Neural crest cell (in vitro differentiated cells): Measurements from ENCODE around the gene SWAP70. TPM values are rescaled to one million over a fixed set of nuclear protein-coding genes. Genes with fewer than 3 reads are reported as not detected.

Experiments used
- DNase-seq: peaks from one replicate; pipeline ENCODE4 v3.0.0; 2021; ENCODE audit warnings: low read depth, mixed read lengths, low spot score
- H3K27ac Mint-ChIP-seq: one replicate; pipeline ENCODE4 v1.8.0; 2021; ENCODE audit warnings: mild to moderate bottlenecking, mixed read lengths; ENCODE audit not compliant: unreplicated experiment
- H3K27me3 Mint-ChIP-seq: 2 replicates; pipeline ENCODE4 v1.8.0; 2021; ENCODE audit warnings: low read depth, mild to moderate bottlenecking, mixed read lengths
- H3K36me3 Mint-ChIP-seq: 2 replicates; pipeline ENCODE4 v1.8.0; 2021; ENCODE audit warnings: low read depth, mild to moderate bottlenecking, mixed read lengths
- H3K4me1 Mint-ChIP-seq: 2 replicates; pipeline ENCODE4 v1.8.0; 2021; ENCODE audit warnings: mixed read lengths
- H3K4me3 Mint-ChIP-seq: one replicate; pipeline ENCODE4 v1.8.0; 2021; ENCODE audit warnings: mild to moderate bottlenecking, mixed read lengths
- H3K9me3 Mint-ChIP-seq: 2 replicates; pipeline ENCODE4 v1.8.0; 2021; ENCODE audit warnings: mixed read lengths
- total RNA-seq: library from RNA; stranded (reverse); gene quantifications from 2 replicates; pipeline ENCODE4 v1.2.1, GENCODE V29; 2021
- TF ChIP-seq, protein P1 (sequence below): fragments of 200-600 bp; sonication (generic); conservative IDR thresholded peaks from 2 replicates; pipeline ENCODE4 v1.5.0; 2021; ENCODE audit warnings: antibody characterized with exemption, mild to moderate bottlenecking

SWAP70 gene
- total RNA-seq, 1 donor from 2014 or later, result 18.1 TPM

DNA sequence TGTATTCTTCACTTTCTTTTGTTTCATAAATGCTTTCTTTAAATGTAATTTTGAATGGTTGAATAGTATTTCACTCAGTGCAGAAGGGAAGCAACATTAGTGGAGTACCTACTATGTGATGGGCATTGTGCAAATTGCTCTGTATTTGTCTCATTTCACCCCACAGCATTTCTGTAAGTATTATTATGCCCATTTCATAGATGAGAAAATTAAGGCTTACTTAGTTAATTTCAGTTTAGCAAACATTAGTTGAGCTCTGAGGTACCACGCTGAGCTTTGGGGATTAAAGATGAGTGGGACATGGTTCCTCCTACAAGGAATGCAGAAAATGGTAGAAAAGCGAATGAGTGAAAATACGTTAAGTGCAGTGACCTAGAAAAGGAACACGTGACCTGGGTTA is 58.1 kb downstream of the SWAP70 start:
- H3K4me3 Mint-ChIP-seq, result no peak overlapping the region
- TF ChIP-seq, protein P1, sequence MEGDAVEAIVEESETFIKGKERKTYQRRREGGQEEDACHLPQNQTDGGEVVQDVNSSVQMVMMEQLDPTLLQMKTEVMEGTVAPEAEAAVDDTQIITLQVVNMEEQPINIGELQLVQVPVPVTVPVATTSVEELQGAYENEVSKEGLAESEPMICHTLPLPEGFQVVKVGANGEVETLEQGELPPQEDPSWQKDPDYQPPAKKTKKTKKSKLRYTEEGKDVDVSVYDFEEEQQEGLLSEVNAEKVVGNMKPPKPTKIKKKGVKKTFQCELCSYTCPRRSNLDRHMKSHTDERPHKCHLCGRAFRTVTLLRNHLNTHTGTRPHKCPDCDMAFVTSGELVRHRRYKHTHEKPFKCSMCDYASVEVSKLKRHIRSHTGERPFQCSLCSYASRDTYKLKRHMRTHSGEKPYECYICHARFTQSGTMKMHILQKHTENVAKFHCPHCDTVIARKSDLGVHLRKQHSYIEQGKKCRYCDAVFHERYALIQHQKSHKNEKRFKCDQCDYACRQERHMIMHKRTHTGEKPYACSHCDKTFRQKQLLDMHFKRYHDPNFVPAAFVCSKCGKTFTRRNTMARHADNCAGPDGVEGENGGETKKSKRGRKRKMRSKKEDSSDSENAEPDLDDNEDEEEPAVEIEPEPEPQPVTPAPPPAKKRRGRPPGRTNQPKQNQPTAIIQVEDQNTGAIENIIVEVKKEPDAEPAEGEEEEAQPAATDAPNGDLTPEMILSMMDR, result no peak
- peaks cover 5% of the 10 kb centered on the region for H3K36me3 Mint-ChIP-seq
- no peak for DNase-seq
- H3K9me3 Mint-ChIP-seq, result no peaks in the 10 kb centered on the region
- H3K27ac Mint-ChIP-seq, result no peak overlapping the region
- peaks cover 20% of the 10 kb centered on the region for H3K4me1 Mint-ChIP-seq
- no peaks in the 10 kb centered on the region for H3K27me3 Mint-ChIP-seq

DNA sequence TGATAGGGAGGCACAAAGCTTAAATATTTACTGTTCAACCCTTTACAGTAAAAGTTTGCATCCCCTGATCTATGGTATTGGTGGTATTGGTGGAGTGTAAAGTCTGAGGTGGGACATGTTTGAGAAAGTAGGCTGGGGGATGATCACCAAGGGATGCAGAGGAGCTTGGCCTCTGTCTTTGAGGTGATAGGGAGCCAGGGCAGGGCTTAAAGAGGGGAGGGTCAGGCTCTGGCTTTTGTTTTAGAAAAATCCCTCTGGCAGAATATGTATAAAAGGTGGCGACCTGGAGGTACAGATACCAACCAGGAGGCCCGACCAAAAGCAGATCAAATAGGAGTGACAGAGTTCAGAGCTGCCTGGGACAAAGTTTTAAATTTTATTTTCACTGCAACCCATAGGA is 59.0 kb downstream of the SWAP70 start:
- no peak overlapping the region for H3K27ac Mint-ChIP-seq
- no peak overlapping the region for H3K4me3 Mint-ChIP-seq
- peaks cover 5% of the 10 kb centered on the region for H3K36me3 Mint-ChIP-seq
- DNase-seq, result no peak
- H3K27me3 Mint-ChIP-seq, result no peaks in the 10 kb centered on the region
- H3K9me3 Mint-ChIP-seq, result no peaks in the 10 kb centered on the region
- TF ChIP-seq, protein P1, result no peak
- H3K4me1 Mint-ChIP-seq, result peaks cover 17% of the 10 kb centered on the region

DNA sequence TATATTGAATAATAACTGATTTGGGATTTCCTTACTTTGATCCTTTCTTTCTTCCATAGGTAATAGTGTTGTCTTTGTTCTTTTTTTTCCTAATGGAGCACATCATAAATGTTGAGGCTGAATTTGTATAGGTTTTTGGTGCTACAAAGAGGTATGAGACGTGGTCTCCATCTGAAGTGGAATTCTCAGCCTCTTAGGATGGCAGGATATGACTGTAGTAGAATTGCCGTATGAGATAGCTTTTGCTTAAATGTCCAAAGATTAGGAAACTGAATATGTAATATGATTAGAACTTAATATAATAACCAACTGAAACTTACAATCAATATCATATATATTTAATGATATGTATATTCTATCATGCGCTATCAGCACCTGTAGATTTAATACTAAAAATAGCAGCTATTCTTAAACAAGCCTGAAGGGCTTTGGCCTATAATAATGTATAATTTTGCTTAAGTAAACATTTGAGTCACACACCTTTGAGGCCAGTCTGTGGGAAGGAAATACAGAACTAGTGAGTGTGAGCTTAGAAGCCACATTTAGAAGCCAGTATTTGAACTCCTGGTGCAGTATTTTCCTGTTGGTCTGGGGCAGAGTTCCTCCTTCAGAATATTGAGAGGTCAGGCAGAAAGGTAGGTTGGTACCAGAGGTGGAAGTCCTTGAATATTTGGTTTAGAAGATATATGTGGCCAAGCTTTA is 62.6 kb downstream of the SWAP70 start:
- Mint-ChIP-seq H3K36me3 (peaks cover 5% of the 10 kb centered on the region), H3K4me1 (peaks cover 11% of the 10 kb centered on the region), H3K9me3 (no peaks in the 10 kb centered on the region), H3K27ac (no peak overlapping the region), H3K4me3 (no peak overlapping the region), H3K27me3 (no peaks in the 10 kb centered on the region)
- TF ChIP-seq, protein P1, result no peak
- no peak for DNase-seq

- TF ChIP-seq, protein P1, result no peak
- Mint-ChIP-seq H3K36me3 (peaks cover 7% of the 10 kb centered on the region), H3K27ac (no peak overlapping the region), H3K4me3 (no peak overlapping the region), H3K9me3 (no peaks in the 10 kb centered on the region), H3K4me1 (peaks cover 19% of the 10 kb centered on the region), H3K27me3 (no peaks in the 10 kb centered on the region)
- no peak for DNase-seq
Observed at GRCh38 chr11:9728058-9728457, 64.2 kb downstream of the SWAP70 start.

DNA sequence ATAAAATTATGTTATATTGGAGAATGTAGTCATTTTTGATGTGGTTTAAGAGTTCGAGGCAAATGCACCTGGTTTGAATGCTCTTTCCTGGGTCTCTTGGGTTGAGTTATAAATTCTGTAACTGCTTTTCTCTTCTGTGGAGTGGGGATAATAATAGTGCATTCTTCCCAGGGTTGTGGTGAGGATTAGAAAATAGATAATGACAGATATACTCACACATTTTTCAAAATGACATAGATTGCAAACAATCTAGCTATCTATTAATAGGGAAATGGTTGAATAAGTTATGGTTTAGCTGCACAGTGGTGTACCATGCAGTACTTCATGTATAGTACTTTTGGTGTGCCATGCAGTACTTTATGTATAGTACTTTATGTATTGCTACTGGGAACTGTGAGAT is 67.4 kb downstream of the SWAP70 start:
- TF ChIP-seq, protein P1, result no peak
- H3K36me3 Mint-ChIP-seq, result peaks cover 23% of the 10 kb centered on the region
- H3K9me3 Mint-ChIP-seq, result peaks cover 6% of the 10 kb centered on the region
- H3K4me1 Mint-ChIP-seq, result peaks cover 22% of the 10 kb centered on the region
- no peak for DNase-seq
- no peaks in the 10 kb centered on the region for H3K27me3 Mint-ChIP-seq
- no peak overlapping the region for H3K27ac Mint-ChIP-seq
- no peak overlapping the region for H3K4me3 Mint-ChIP-seq
